Endodermal cell (in vitro differentiated cells): ENCODE data around the gene PRPF18. TPM values are rescaled to one million over a fixed set of nuclear protein-coding genes. Genes with fewer than 3 reads are reported as not detected.

Experiments used
- DNase-seq: peaks from one replicate; pipeline ENCODE4 v3.0.0-alpha.2; 2017
- H3K27ac ChIP-seq: 2 replicates; pipeline ENCODE4 v1.5.1; 2013; ENCODE audit warnings: mild to moderate bottlenecking, low read depth, low read length, moderate library complexity
- H3K27me3 ChIP-seq: 2 replicates; pipeline ENCODE4 v1.6.1; 2013; ENCODE audit warnings: mild to moderate bottlenecking, low read length, moderate library complexity; ENCODE audit not compliant: insufficient read depth, control insufficient read depth, poor library complexity, severe bottlenecking
- H3K36me3 ChIP-seq: 2 replicates; pipeline ENCODE4 v1.7.0; 2013; ENCODE audit warnings: mild to moderate bottlenecking, low read length, moderate library complexity; ENCODE audit not compliant: control insufficient read depth, insufficient read depth
- H3K4me1 ChIP-seq: one replicate; pipeline ENCODE4 v1.7.0; 2013; ENCODE audit warnings: low read length; ENCODE audit not compliant: control insufficient read depth, insufficient read depth
- H3K4me3 ChIP-seq: 2 replicates; pipeline ENCODE4 v1.5.1; 2013; ENCODE audit warnings: mild to moderate bottlenecking, low read length, moderate library complexity
- H3K9ac ChIP-seq: 2 replicates; pipeline ENCODE4 v1.6.1; 2013; ENCODE audit warnings: mild to moderate bottlenecking, low read length, moderate library complexity; ENCODE audit not compliant: poor library complexity, severe bottlenecking; ENCODE audit errors: extremely low read depth
- H3K9me3 ChIP-seq: 2 replicates; pipeline ENCODE4 v1.6.1; 2013; ENCODE audit warnings: mild to moderate bottlenecking, low read length, moderate library complexity; ENCODE audit not compliant: control insufficient read depth
- H3K27ac Mint-ChIP-seq: 2 replicates; pipeline ENCODE4 v1.8.0; 2020; ENCODE audit warnings: mixed read lengths
- H3K27me3 Mint-ChIP-seq: 2 replicates; pipeline ENCODE4 v1.8.0; 2021; ENCODE audit warnings: mild to moderate bottlenecking, mixed read lengths; ENCODE audit not compliant: insufficient read depth
- H3K36me3 Mint-ChIP-seq: 2 replicates; pipeline ENCODE4 v1.8.0; 2020; ENCODE audit warnings: low read depth, mixed read lengths
- H3K4me1 Mint-ChIP-seq: 2 replicates; pipeline ENCODE4 v1.8.0; 2020; ENCODE audit warnings: mixed read lengths
- H3K4me3 Mint-ChIP-seq: 2 replicates; pipeline ENCODE4 v1.8.0; 2020; ENCODE audit warnings: mild to moderate bottlenecking, moderate library complexity, mixed read lengths
- H3K9me3 Mint-ChIP-seq: 2 replicates; pipeline ENCODE4 v1.8.0; 2020; ENCODE audit warnings: mild to moderate bottlenecking, mixed read lengths
- WGBS, 2 experiments: methylation state at CpG; one replicate each; pipeline versions ENCODE4 v1.1.5 to v1.1.7; 2013; ENCODE audit warnings: missing lambda C conversion rate in 2 of 2, mixed read lengths in 1 of 2; ENCODE audit not compliant: insufficient coverage in 1 of 2, insufficient read length in 1 of 2; 5-methylcytosine and 5-hydroxymethylcytosine counted together
- total RNA-seq, 2 donors: library from RNA; stranded (reverse); fragmentation: NEBNext Ultra II Directional in 1 of 2; extraction: Animal tissue kit (Norgen Biotek cat#: 25700) in 1 of 2; gene quantifications; 2 replicates in 1 of 2; 3 replicates in 1 of 2; pipeline ENCODE4 v1.2.1, GENCODE V29; 2021
- TF ChIP-seq, protein P1 (sequence below): fragments of 200-600 bp; sonication (generic); conservative IDR thresholded peaks from 2 replicates; pipeline ENCODE4 v1.5.0; 2021; ENCODE audit warnings: antibody characterized with exemption, mild to moderate bottlenecking

PRPF18 gene
- total RNA-seq, 2 donors from 2014 or later: 19.1 to 20.4 TPM

DNA sequence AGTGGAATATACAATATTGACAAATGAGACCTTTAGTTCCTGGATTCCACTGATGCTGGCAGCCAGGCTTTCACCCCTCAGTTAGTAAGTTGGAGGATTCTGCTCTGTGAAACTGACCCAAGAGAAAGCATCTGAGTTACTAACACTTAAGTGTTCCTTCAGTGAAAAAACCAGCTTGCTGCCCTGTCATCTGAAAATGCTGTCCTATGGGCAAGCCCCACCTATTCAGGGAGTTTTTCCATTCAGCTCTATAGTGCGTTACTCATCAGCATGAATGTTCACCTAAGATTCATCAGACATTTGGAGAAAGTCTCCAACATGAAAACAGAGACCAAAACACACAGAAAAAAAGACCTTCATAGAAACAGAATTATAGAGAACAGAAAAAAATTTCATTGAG lies 37.9 kb downstream of the PRPF18 start:
- H3K27me3 ChIP-seq: peaks cover 5% of the 10 kb centered on the region
- no peaks in the 10 kb centered on the region for H3K9me3 Mint-ChIP-seq
- WGBS, 2 experiments: 95% methylated on average over 1 of the region's 1 CpG; no CpG with 5 or more reads in 1 of the 2 experiments
- no peak overlapping the region for H3K4me3 ChIP-seq
- H3K9me3 ChIP-seq: no peaks in the 10 kb centered on the region
- H3K4me3 Mint-ChIP-seq: no peak overlapping the region
- no peak for DNase-seq
- peaks cover 9% of the 10 kb centered on the region for H3K4me1 ChIP-seq
- TF ChIP-seq, protein P1, sequence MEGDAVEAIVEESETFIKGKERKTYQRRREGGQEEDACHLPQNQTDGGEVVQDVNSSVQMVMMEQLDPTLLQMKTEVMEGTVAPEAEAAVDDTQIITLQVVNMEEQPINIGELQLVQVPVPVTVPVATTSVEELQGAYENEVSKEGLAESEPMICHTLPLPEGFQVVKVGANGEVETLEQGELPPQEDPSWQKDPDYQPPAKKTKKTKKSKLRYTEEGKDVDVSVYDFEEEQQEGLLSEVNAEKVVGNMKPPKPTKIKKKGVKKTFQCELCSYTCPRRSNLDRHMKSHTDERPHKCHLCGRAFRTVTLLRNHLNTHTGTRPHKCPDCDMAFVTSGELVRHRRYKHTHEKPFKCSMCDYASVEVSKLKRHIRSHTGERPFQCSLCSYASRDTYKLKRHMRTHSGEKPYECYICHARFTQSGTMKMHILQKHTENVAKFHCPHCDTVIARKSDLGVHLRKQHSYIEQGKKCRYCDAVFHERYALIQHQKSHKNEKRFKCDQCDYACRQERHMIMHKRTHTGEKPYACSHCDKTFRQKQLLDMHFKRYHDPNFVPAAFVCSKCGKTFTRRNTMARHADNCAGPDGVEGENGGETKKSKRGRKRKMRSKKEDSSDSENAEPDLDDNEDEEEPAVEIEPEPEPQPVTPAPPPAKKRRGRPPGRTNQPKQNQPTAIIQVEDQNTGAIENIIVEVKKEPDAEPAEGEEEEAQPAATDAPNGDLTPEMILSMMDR: no peak
- H3K36me3 ChIP-seq: peaks cover 3% of the 10 kb centered on the region
- H3K27me3 Mint-ChIP-seq: peaks cover 12% of the 10 kb centered on the region
- H3K27ac ChIP-seq: no peak overlapping the region
- no peak overlapping the region for H3K9ac ChIP-seq
- no peak overlapping the region for H3K27ac Mint-ChIP-seq
- H3K36me3 Mint-ChIP-seq: peaks cover 6% of the 10 kb centered on the region
- H3K4me1 Mint-ChIP-seq: peaks cover 11% of the 10 kb centered on the region

DNA sequence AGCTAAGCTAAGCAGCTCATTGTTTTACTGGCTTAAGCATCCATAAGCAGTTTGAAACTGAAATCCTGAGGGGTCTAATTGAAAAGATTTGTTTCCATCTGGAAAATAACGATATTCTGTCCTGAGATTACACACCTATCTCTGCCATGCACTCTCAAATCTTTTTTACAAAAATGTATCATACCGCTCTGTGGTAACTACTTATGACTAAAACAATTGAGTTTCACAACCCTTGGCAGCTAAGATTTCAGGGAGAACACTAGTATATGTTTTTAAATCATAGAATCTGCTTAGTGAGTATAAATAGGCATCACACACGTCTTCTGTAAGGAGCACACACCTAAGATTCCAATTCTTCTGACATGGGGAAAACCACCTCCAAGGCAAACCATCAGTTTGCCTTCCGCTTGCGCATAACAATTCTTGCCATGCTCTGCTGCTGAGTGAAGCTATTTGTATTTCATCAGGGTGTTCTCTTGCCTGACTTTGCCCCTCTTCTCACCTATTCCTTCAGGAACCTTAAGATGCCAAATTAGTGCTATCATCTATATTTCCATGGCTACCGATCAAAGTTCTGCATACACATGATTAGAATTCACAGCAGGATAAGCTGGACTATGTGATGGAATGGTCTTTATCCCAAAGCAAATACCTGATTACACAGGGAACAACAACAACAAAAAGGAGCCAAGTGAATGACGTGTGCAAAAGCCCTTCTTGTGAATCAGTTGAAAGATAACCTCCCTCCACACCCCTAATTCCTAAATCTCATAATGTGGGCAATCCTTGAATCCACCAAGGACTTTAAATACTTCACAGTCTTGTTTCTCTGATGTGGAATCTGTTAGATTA lies 40.9 kb downstream of the PRPF18 start:
- TF ChIP-seq, protein P1: no peak
- H3K27me3 Mint-ChIP-seq: peaks cover 25% of the 10 kb centered on the region
- Histone ChIP-seq H3K4me3 (peak overlapping the region; percentile 25), H3K9ac (peak overlapping the region; percentile 35), H3K27me3 (peaks cover 5% of the 10 kb centered on the region), H3K9me3 (no peaks in the 10 kb centered on the region), H3K36me3 (peaks cover 11% of the 10 kb centered on the region), H3K27ac (no peak overlapping the region), H3K4me1 (peaks cover 9% of the 10 kb centered on the region)
- no peak overlapping the region for H3K4me3 Mint-ChIP-seq
- peaks cover 17% of the 10 kb centered on the region for H3K4me1 Mint-ChIP-seq
- no peaks in the 10 kb centered on the region for H3K9me3 Mint-ChIP-seq
- WGBS, 2 experiments: 78 to 88% methylated on average over 5 to 7 of the region's 7 CpGs
- no peak overlapping the region for H3K27ac Mint-ChIP-seq
- peaks cover 20% of the 10 kb centered on the region for H3K36me3 Mint-ChIP-seq
- no peak for DNase-seq

DNA sequence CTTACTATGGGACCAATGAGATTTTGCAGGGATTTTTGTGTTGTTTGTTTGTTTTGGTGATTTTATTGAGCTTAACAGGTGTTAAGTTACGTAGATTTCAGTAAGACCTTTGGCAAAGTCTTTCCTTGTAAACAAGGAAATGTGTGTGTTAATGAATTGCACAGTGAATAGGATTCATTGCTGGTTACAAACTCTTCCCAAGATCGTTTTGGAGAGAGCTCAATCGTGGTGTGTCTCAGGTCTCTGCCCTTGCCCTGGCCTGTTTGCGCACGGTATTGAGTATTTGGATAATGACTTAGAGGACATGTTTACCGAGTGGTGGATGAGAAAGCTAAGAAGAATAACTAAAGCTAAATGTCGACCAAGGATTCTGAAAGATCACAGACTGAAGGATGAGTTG lies 41.9 kb downstream of the PRPF18 start:
- H3K9me3 Mint-ChIP-seq: no peaks in the 10 kb centered on the region
- H3K9me3 ChIP-seq: no peaks in the 10 kb centered on the region
- H3K27ac Mint-ChIP-seq: peak overlapping the region; percentile 52
- WGBS, 2 experiments: 81 to 86% methylated on average over 5 to 6 of the region's 7 CpGs
- TF ChIP-seq, protein P1: no peak
- peaks cover 25% of the 10 kb centered on the region for H3K27me3 Mint-ChIP-seq
- H3K27me3 ChIP-seq: peaks cover 5% of the 10 kb centered on the region
- H3K36me3 Mint-ChIP-seq: peaks cover 20% of the 10 kb centered on the region
- DNase-seq: no peak
- peaks cover 9% of the 10 kb centered on the region for H3K4me1 ChIP-seq
- H3K4me3 ChIP-seq: peak overlapping the region; percentile 54
- H3K4me1 Mint-ChIP-seq: peaks cover 27% of the 10 kb centered on the region
- H3K36me3 ChIP-seq: peaks cover 11% of the 10 kb centered on the region
- H3K4me3 Mint-ChIP-seq: no peak overlapping the region
- peak overlapping the region; percentile 76 for H3K27ac ChIP-seq
- peak overlapping the region; percentile 47 for H3K9ac ChIP-seq
